Natural killer cell treated with Interleukin-12 subunit alpha and Interleukin-12 subunit beta and Interleukin-15 and Interleukin-18, amount 100 ng/mL, for 72 hours (primary cell): ENCODE measurements around the gene ZFAND5. TPM values are rescaled to one million over a fixed set of nuclear protein-coding genes. Genes with fewer than 3 reads are reported as not detected.

Source experiments
- ATAC-seq, 2 donors: fragments of 150-1000 bp; cut with Tn5 transposase in 1 of 2; sonication (Bioruptor Pico), chemical (Tn5 transposase) in 1 of 2; 2 replicates each; pipeline ENCODE4 v1.10.0; 2021
- DNase-seq: peaks from one replicate; pipeline ENCODE4 v3.0.0; 2022; ENCODE audit warnings: low spot score
- H3K27ac Mint-ChIP-seq, 2 donors: 1 replicate in 1 of 2; 2 replicates in 1 of 2; pipeline ENCODE4 v1.8.0; 2022; ENCODE audit warnings: mixed read lengths in 2 of 2, mild to moderate bottlenecking in 1 of 2, moderate library complexity in 1 of 2
- H3K27me3 Mint-ChIP-seq, 2 donors: 1 replicate in 1 of 2; 2 replicates in 1 of 2; pipeline ENCODE4 v1.8.0; 2022; ENCODE audit warnings: mixed read lengths in 2 of 2
- H3K36me3 Mint-ChIP-seq: one replicate; pipeline ENCODE4 v1.8.0; 2022; ENCODE audit warnings: mixed read lengths
- H3K4me1 Mint-ChIP-seq, 2 donors: 1 replicate in 1 of 2; 2 replicates in 1 of 2; pipeline ENCODE4 v1.8.0; 2022; ENCODE audit warnings: low read depth in 2 of 2, mixed read lengths in 2 of 2, mild to moderate bottlenecking in 1 of 2
- H3K4me3 Mint-ChIP-seq: one replicate; pipeline ENCODE4 v1.8.0; 2022; ENCODE audit warnings: mixed read lengths
- H3K9me3 Mint-ChIP-seq: 2 replicates; pipeline ENCODE4 v1.8.0; 2022; ENCODE audit warnings: mixed read lengths
- total RNA-seq, 2 donors: library from RNA; stranded (reverse); gene quantifications; one replicate each; pipeline ENCODE4 v1.2.3, GENCODE V29; 2022

Gene ZFAND5
- total RNA-seq = 100 to 1,000 TPM; 102 to 115 TPM

- no peaks in the 10 kb centered on the region for H3K27me3 Mint-ChIP-seq
- ATAC-seq = peak; percentile 93 to 94
- peaks cover 11% of the 10 kb centered on the region for H3K36me3 Mint-ChIP-seq
- peak within 1 kb of the TSS; percentile 86 for H3K4me3 Mint-ChIP-seq
- H3K27ac Mint-ChIP-seq = peak within 1 kb of the TSS; percentile 99
- peak; percentile 96 for DNase-seq
- peaks cover 26 to 39% of the 10 kb centered on the region in 2 donors for H3K4me1 Mint-ChIP-seq
- no peaks in the 10 kb centered on the region for H3K9me3 Mint-ChIP-seq
These were observed at the start of gene ZFAND5 for GRCh38 chr9:72364679-72365524. Gene ZFAND5, minus strand, starts transcription at chr9:72365208. Its CDS starts 4,430 bp downstream, at chr9:72360778.

GRCh38 chr9:72412483-72413040 lies 47.6 kb upstream of the ZFAND5 start:
- H3K36me3 Mint-ChIP-seq = no peaks in the 10 kb centered on the region
- no peak for ATAC-seq
- H3K27ac Mint-ChIP-seq = no peak overlapping the region
- peaks cover 5% of the 10 kb centered on the region in 2 donors for H3K27me3 Mint-ChIP-seq
- H3K4me3 Mint-ChIP-seq = no peak overlapping the region
- no peaks in the 10 kb centered on the region for H3K9me3 Mint-ChIP-seq
- H3K4me1 Mint-ChIP-seq = peaks cover 0 to 5% of the 10 kb centered on the region in 2 donors
- DNase-seq = no peak

- Mint-ChIP-seq H3K4me3 (no peak overlapping the region), H3K27ac (no peak overlapping the region), H3K4me1 (no peaks in the 10 kb centered on the region)
These were observed 45.2 kb upstream of the ZFAND5 start for GRCh38 chr9:72410214-72410613.

GRCh38 chr9:72407114-72407513 lies 42.1 kb upstream of the ZFAND5 start:
- H3K4me1 Mint-ChIP-seq = no peaks in the 10 kb centered on the region

More at GRCh38 chr9:72410214-72410613, 45.2 kb upstream of the ZFAND5 start:
- no peaks in the 10 kb centered on the region for H3K9me3 Mint-ChIP-seq
- DNase-seq = no peak
- no peak for ATAC-seq
- peaks cover 3 to 5% of the 10 kb centered on the region in 2 donors for H3K27me3 Mint-ChIP-seq
- no peaks in the 10 kb centered on the region for H3K36me3 Mint-ChIP-seq

GRCh38 chr9:72402744-72403143 lies 37.7 kb upstream of the ZFAND5 start:
- ATAC-seq (no peak), DNase-seq (no peak)
- Mint-ChIP-seq H3K4me1 (no peaks in the 10 kb centered on the region), H3K9me3 (no peaks in the 10 kb centered on the region), H3K27me3 (peaks cover under 1 to 9% of the 10 kb centered on the region in 2 donors), H3K27ac (no peak overlapping the region), H3K4me3 (no peak overlapping the region), H3K36me3 (no peaks in the 10 kb centered on the region)

More at GRCh38 chr9:72407114-72407513, 42.1 kb upstream of the ZFAND5 start:
- H3K27ac Mint-ChIP-seq = no peak overlapping the region
- ATAC-seq = no peak
- H3K9me3 Mint-ChIP-seq = no peaks in the 10 kb centered on the region
- DNase-seq = no peak
- peaks cover 3 to 5% of the 10 kb centered on the region in 2 donors for H3K27me3 Mint-ChIP-seq
- H3K4me3 Mint-ChIP-seq = no peak overlapping the region
- H3K36me3 Mint-ChIP-seq = no peaks in the 10 kb centered on the region

- no peak for ATAC-seq
- DNase-seq = no peak
- Mint-ChIP-seq H3K4me1 (no peaks in the 10 kb centered on the region), H3K27me3 (peaks cover 0 to 6% of the 10 kb centered on the region in 2 donors), H3K36me3 (no peaks in the 10 kb centered on the region), H3K4me3 (no peak overlapping the region), H3K27ac (no peak overlapping the region), H3K9me3 (no peaks in the 10 kb centered on the region)
These were observed 36.4 kb upstream of the ZFAND5 start for GRCh38 chr9:72401396-72401795.

GRCh38 chr9:72400866-72401265 lies 35.9 kb upstream of the ZFAND5 start:
- no peak overlapping the region for H3K4me3 Mint-ChIP-seq
- H3K4me1 Mint-ChIP-seq = no peaks in the 10 kb centered on the region
- ATAC-seq = no peak
- H3K27ac Mint-ChIP-seq = no peak overlapping the region
- no peak for DNase-seq
- peaks cover 0 to 6% of the 10 kb centered on the region in 2 donors for H3K27me3 Mint-ChIP-seq
- no peaks in the 10 kb centered on the region for H3K9me3 Mint-ChIP-seq
- no peaks in the 10 kb centered on the region for H3K36me3 Mint-ChIP-seq

- no peak for DNase-seq
- Mint-ChIP-seq H3K4me3 (no peak overlapping the region), H3K27ac (no peak overlapping the region), H3K27me3 (peaks cover 0 to 6% of the 10 kb centered on the region in 2 donors), H3K4me1 (no peaks in the 10 kb centered on the region), H3K9me3 (no peaks in the 10 kb centered on the region), H3K36me3 (no peaks in the 10 kb centered on the region)
- ATAC-seq = no peak
These were observed 34.4 kb upstream of the ZFAND5 start for GRCh38 chr9:72399391-72399790.

- no peak overlapping the region for H3K27ac Mint-ChIP-seq
- DNase-seq (no peak), ATAC-seq (no peak)
- H3K36me3 Mint-ChIP-seq = no peaks in the 10 kb centered on the region
- H3K9me3 Mint-ChIP-seq = no peaks in the 10 kb centered on the region
- H3K4me1 Mint-ChIP-seq = no peaks in the 10 kb centered on the region
- H3K4me3 Mint-ChIP-seq = no peak overlapping the region
- H3K27me3 Mint-ChIP-seq = peaks cover 7 to 9% of the 10 kb centered on the region in 2 donors
These were observed 31.5 kb upstream of the ZFAND5 start for GRCh38 chr9:72396247-72397091.

- Mint-ChIP-seq H3K4me1 (no peaks in the 10 kb centered on the region), H3K9me3 (no peaks in the 10 kb centered on the region), H3K4me3 (no peak overlapping the region), H3K27me3 (peaks cover 7 to 9% of the 10 kb centered on the region in 2 donors), H3K36me3 (no peaks in the 10 kb centered on the region), H3K27ac (no peak overlapping the region)
- no peak for DNase-seq
- no peak for ATAC-seq
These were observed 29.1 kb upstream of the ZFAND5 start for GRCh38 chr9:72394066-72394465.

GRCh38 chr9:72390907-72391306 lies 25.9 kb upstream of the ZFAND5 start:
- ATAC-seq = no peak
- Mint-ChIP-seq H3K36me3 (no peaks in the 10 kb centered on the region), H3K4me1 (peaks cover 0 to 5% of the 10 kb centered on the region in 2 donors), H3K4me3 (no peak overlapping the region), H3K27me3 (peaks cover 7 to 9% of the 10 kb centered on the region in 2 donors), H3K27ac (no peak overlapping the region), H3K9me3 (no peaks in the 10 kb centered on the region)
- DNase-seq = no peak

GRCh38 chr9:72386186-72386585 lies 21.2 kb upstream of the ZFAND5 start:
- ATAC-seq (no peak), DNase-seq (no peak)
- Mint-ChIP-seq H3K4me3 (no peak overlapping the region), H3K27me3 (peaks cover 0 to 10% of the 10 kb centered on the region in 2 donors), H3K9me3 (no peaks in the 10 kb centered on the region), H3K4me1 (peaks cover 0 to 5% of the 10 kb centered on the region in 2 donors), H3K36me3 (no peaks in the 10 kb centered on the region), H3K27ac (no peak overlapping the region)

GRCh38 chr9:72384710-72385485 lies 19.9 kb upstream of the ZFAND5 start:
- DNase-seq (no peak), ATAC-seq (no peak)
- H3K4me1 Mint-ChIP-seq = peaks cover 0 to 5% of the 10 kb centered on the region in 2 donors
- peaks cover 0 to 11% of the 10 kb centered on the region in 2 donors for H3K27me3 Mint-ChIP-seq
- no peaks in the 10 kb centered on the region for H3K36me3 Mint-ChIP-seq
- H3K27ac Mint-ChIP-seq = no peak overlapping the region
- no peaks in the 10 kb centered on the region for H3K9me3 Mint-ChIP-seq
- no peak overlapping the region for H3K4me3 Mint-ChIP-seq
